CD14-positive monocyte (primary cell): ENCODE measurements around the gene SNRPF. TPM values are rescaled to one million over a fixed set of nuclear protein-coding genes. Genes with fewer than 3 reads are reported as not detected.

ENCODE experiments used
- DNase-seq, 3 donors: peaks; one replicate each; pipeline ENCODE4 v3.0.0-alpha.2; 2011 to 2022
- H2AFZ ChIP-seq: 2 replicates; pipeline ENCODE4 v1.6.0; 2012; ENCODE audit warnings: mild to moderate bottlenecking, low read depth, low read length, inconsistent platforms; ENCODE audit not compliant: insufficient read depth, poor library complexity, severe bottlenecking
- H3K27ac ChIP-seq, 2 donors: 1 replicate in 1 of 2; 2 replicates in 1 of 2; pipeline ENCODE4 v1.5.1; 2012 to 2013; ENCODE audit warnings: low read length in 2 of 2, control low read depth in 1 of 2, inconsistent platforms in 1 of 2, low read depth in 1 of 2, mild to moderate bottlenecking in 1 of 2
- H3K27me3 ChIP-seq, 2 donors: one replicate each; pipeline versions ENCODE4 v1.6.0 to v1.6.1; 2011 to 2013; ENCODE audit warnings: low read length in 2 of 2; ENCODE audit not compliant: control insufficient read depth in 2 of 2, insufficient read depth in 2 of 2
- H3K36me3 ChIP-seq, 2 donors: replicated peaks in 1 of 2; 1 replicate in 1 of 2; 2 replicates in 1 of 2; pipeline versions ENCODE4 v1.5.1 to v1.6.1; 2012 to 2013; ENCODE audit warnings: low read length in 2 of 2, control low read depth in 1 of 2, inconsistent platforms in 1 of 2, mild to moderate bottlenecking in 1 of 2; ENCODE audit not compliant: insufficient read depth in 2 of 2, control insufficient read depth in 1 of 2
- H3K4me1 ChIP-seq, 2 donors: 1 replicate in 1 of 2; 2 replicates in 1 of 2; pipeline versions ENCODE4 v1.5.1 to v1.6.1; 2012 to 2013; ENCODE audit warnings: low read length in 2 of 2, control low read depth in 1 of 2, inconsistent platforms in 1 of 2, mild to moderate bottlenecking in 1 of 2, moderate library complexity in 1 of 2; ENCODE audit not compliant: insufficient read depth in 2 of 2, control insufficient read depth in 1 of 2
- H3K4me2 ChIP-seq: replicated peaks from 2 replicates; pipeline ENCODE3; 2012; ENCODE audit warnings: low read length, moderate library complexity, mild to moderate bottlenecking; ENCODE audit not compliant: poor library complexity, severe bottlenecking; ENCODE audit errors: extremely low read depth
- H3K4me3 ChIP-seq, 3 experiments: fragments of 200-600 bp in 1 of 3; sonication (generic) in 1 of 3; replicated peaks in 1 of 3; 1 replicate in 2 of 3; 2 replicates in 1 of 3; pipeline ENCODE4 v1.5.1; 2011 to 2013; ENCODE audit warnings: low read length in 3 of 3, mild to moderate bottlenecking in 3 of 3, control low read depth in 2 of 3, low read depth in 2 of 3, inconsistent platforms in 1 of 3, moderate library complexity in 1 of 3
- H3K79me2 ChIP-seq: 2 replicates; pipeline ENCODE4 v1.6.0; 2012; ENCODE audit warnings: mild to moderate bottlenecking, control low read depth, inconsistent platforms, low read length, moderate library complexity; ENCODE audit not compliant: insufficient read depth
- H3K9ac ChIP-seq: 2 replicates; pipeline ENCODE4 v1.6.0; 2017; ENCODE audit warnings: low read length, mild to moderate bottlenecking; ENCODE audit not compliant: insufficient read depth, poor library complexity, severe bottlenecking
- H3K9me3 ChIP-seq, 2 donors: replicated peaks in 1 of 2; 1 replicate in 1 of 2; 2 replicates in 1 of 2; pipeline versions ENCODE4 v1.5.1 to v1.6.1; 2012 to 2013; ENCODE audit warnings: low read length in 2 of 2, control low read depth in 1 of 2; ENCODE audit not compliant: control insufficient read depth in 1 of 2, insufficient read depth in 1 of 2
- H4K20me1 ChIP-seq: 2 replicates; pipeline ENCODE4 v1.6.0; 2012; ENCODE audit warnings: mild to moderate bottlenecking, low read length, control low read depth, moderate library complexity; ENCODE audit not compliant: insufficient read depth
- H3K27ac Mint-ChIP-seq, 7 donors: one replicate each; pipeline ENCODE4 v1.8.0; 2020; ENCODE audit warnings: mild to moderate bottlenecking in 7 of 7, mixed read lengths in 7 of 7, moderate library complexity in 6 of 7, inconsistent platforms in 2 of 7
- H3K27me3 Mint-ChIP-seq, 3 donors: one replicate each; pipeline ENCODE4 v1.8.0; 2021 to 2022; ENCODE audit warnings: low read depth in 3 of 3, mild to moderate bottlenecking in 3 of 3, mixed read lengths in 3 of 3, moderate library complexity in 3 of 3, inconsistent platforms in 1 of 3
- H3K36me3 Mint-ChIP-seq, 2 donors: one replicate each; pipeline ENCODE4 v1.8.0; 2020; ENCODE audit warnings: mixed read lengths in 2 of 2, inconsistent platforms in 1 of 2, mild to moderate bottlenecking in 1 of 2
- H3K4me1 Mint-ChIP-seq: one replicate; pipeline ENCODE4 v1.8.0; 2020; ENCODE audit warnings: mild to moderate bottlenecking, mixed read lengths
- H3K4me3 Mint-ChIP-seq, 2 donors: one replicate each; pipeline ENCODE4 v1.8.0; 2020; ENCODE audit warnings: mild to moderate bottlenecking in 2 of 2, mixed read lengths in 2 of 2, moderate library complexity in 1 of 2
- H3K9me3 Mint-ChIP-seq, 7 donors: one replicate each; pipeline ENCODE4 v1.8.0; 2020 to 2022; ENCODE audit warnings: mixed read lengths in 7 of 7, mild to moderate bottlenecking in 6 of 7, moderate library complexity in 6 of 7, inconsistent platforms in 2 of 7
- WGBS: methylation state at CpG from one replicate; pipeline ENCODE4 v1.1.5; 2013; ENCODE audit warnings: missing lambda C conversion rate; ENCODE audit not compliant: insufficient coverage; 5-methylcytosine and 5-hydroxymethylcytosine counted together
- intact Hi-C, 2 donors: fragments of 100-400 bp; cut with micrococcal nuclease; formaldehyde crosslinking; loops; one replicate each; pipeline versions ENCODE4 v1.15.0 to v1.15.1; 2023
- polyA plus RNA-seq, 3 donors: library from polyadenylated mRNA; depleted of rRNA in 1 of 3; unstranded in 2 of 3; stranded (reverse) in 1 of 3; fragments of 300-500 nt in 2 of 3; fragments of >200 nt in 1 of 3; fragmentation: Illumina TruSeq in 2 of 3; gene quantifications; 1 replicate in 2 of 3; 2 replicates in 1 of 3; pipeline ENCODE4 v1.2.3, GENCODE V29; 2012 to 2021
- TF ChIP-seq, protein P1 (sequence below): fragments of 200-600 bp; IDR thresholded peaks from one replicate; pipeline ENCODE4 v1.8.0; 2022; ENCODE audit warnings: antibody characterized with exemption, mild to moderate bottlenecking

Gene SNRPF
- polyA plus RNA-seq, 3 donors = 9.0 to 28.5 (median 23.5) TPM

GRCh38 chr12:95829395-95829794 is 29.4 kb upstream of the SNRPF start:
- Histone ChIP-seq H4K20me1 (no peaks in the 10 kb centered on the region), H3K27me3 (peaks cover 0 to 8% of the 10 kb centered on the region in 2 donors), H2AFZ (no peak overlapping the region), H3K4me1 (no peaks in the 10 kb centered on the region), H3K9me3 (no peaks in the 10 kb centered on the region), H3K79me2 (no peaks in the 10 kb centered on the region), H3K4me3 (no peak overlapping the region), H3K27ac (no peak overlapping the region), H3K9ac (no peak overlapping the region), H3K36me3 (no peaks in the 10 kb centered on the region), H3K4me2 (no peak overlapping the region)
- Mint-ChIP-seq H3K4me3 (no peak overlapping the region), H3K27me3 (peaks cover 14 to 17% (median 14%) of the 10 kb centered on the region in 3 donors), H3K9me3 (peaks cover 0 to 3% (median 0%) of the 10 kb centered on the region in 7 donors), H3K27ac (no peak overlapping the region), H3K4me1 (no peaks in the 10 kb centered on the region), H3K36me3 (no peaks in the 10 kb centered on the region)
- TF ChIP-seq, protein P1, sequence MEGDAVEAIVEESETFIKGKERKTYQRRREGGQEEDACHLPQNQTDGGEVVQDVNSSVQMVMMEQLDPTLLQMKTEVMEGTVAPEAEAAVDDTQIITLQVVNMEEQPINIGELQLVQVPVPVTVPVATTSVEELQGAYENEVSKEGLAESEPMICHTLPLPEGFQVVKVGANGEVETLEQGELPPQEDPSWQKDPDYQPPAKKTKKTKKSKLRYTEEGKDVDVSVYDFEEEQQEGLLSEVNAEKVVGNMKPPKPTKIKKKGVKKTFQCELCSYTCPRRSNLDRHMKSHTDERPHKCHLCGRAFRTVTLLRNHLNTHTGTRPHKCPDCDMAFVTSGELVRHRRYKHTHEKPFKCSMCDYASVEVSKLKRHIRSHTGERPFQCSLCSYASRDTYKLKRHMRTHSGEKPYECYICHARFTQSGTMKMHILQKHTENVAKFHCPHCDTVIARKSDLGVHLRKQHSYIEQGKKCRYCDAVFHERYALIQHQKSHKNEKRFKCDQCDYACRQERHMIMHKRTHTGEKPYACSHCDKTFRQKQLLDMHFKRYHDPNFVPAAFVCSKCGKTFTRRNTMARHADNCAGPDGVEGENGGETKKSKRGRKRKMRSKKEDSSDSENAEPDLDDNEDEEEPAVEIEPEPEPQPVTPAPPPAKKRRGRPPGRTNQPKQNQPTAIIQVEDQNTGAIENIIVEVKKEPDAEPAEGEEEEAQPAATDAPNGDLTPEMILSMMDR = no peak
- intact Hi-C loops = no loop called here
- DNase-seq = no peak

DNA sequence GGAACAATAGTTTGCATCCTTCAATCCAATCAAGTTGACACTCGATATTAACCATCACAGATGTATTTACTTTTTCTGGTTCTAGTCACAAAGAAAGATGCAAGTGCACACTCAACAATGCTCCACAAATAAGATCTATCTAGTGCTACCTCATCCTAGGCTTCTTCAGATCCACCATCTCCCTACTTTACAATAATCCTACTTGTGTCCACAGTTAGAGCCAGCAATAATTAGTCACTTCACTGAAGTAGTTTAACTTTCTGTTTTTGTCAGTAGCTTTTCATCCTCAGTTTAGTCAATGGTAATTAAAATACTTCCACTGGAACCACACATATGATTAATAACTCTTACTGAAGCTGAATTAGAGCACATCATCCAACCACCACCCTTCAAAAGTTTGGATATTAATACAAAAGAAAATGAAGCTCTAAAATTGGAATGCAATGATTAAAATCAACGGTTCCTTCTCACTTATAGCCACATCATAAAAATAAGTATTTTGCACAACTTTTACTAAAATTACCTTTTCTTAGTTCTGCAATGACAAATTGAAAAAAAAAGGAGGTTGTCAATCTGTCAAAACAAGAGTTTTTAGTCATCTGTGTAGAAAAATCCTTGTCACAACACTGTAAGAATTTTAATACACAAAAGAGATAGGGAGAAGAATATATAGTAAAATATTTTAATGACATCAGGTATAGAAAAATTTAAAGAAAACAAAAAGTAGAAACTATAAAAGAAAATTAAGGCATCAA is 28.2 kb upstream of the SNRPF start:
- DNase-seq = no peak
- Mint-ChIP-seq H3K27ac (no peak overlapping the region), H3K9me3 (peaks cover 0 to 3% (median 0%) of the 10 kb centered on the region in 7 donors), H3K27me3 (peaks cover 13 to 16% (median 14%) of the 10 kb centered on the region in 3 donors), H3K4me1 (no peaks in the 10 kb centered on the region), H3K4me3 (no peak overlapping the region), H3K36me3 (no peaks in the 10 kb centered on the region)
- TF ChIP-seq, protein P1 = no peak
- no peak overlapping the region for H3K9ac ChIP-seq
- no peak overlapping the region for H3K27ac ChIP-seq
- H3K27me3 ChIP-seq = peaks cover 0 to 8% of the 10 kb centered on the region in 2 donors
- H3K9me3 ChIP-seq = no peaks in the 10 kb centered on the region
- H3K79me2 ChIP-seq = no peaks in the 10 kb centered on the region
- 88% methylated on average over 1 of the region's 2 CpGs for WGBS
- H2AFZ ChIP-seq = no peak overlapping the region
- no peaks in the 10 kb centered on the region for H3K4me1 ChIP-seq
- no peak overlapping the region for H3K4me2 ChIP-seq
- H3K4me3 ChIP-seq = no peak overlapping the region
- no peaks in the 10 kb centered on the region for H3K36me3 ChIP-seq
- no peaks in the 10 kb centered on the region for H4K20me1 ChIP-seq
- intact Hi-C loops = no loop called here
